GM23338 (cell line): ENCODE results near the gene MBNL1. TPM values are rescaled to one million over a fixed set of nuclear protein-coding genes. Genes with fewer than 3 reads are reported as not detected.

Experiments used
- ATAC-seq: fragments of 200-7000 bp; cut with Tn5 transposase; 3 replicates; pipeline ENCODE4 v1.9.1; 2020
- DNase-seq: peaks from one replicate; pipeline ENCODE4 v3.0.0-alpha.2; 2015; ENCODE audit warnings: low spot score
- H2AFZ ChIP-seq: fragments of 200-600 bp; sonication (generic); 2 replicates; pipeline ENCODE4 v1.8.0; 2016; ENCODE audit warnings: antibody characterized with exemption, mild to moderate bottlenecking, moderate library complexity
- H3F3A ChIP-seq: fragments of 200-600 bp; sonication (generic); replicated peaks from 2 replicates; pipeline ENCODE4 v1.8.0; 2017; ENCODE audit warnings: antibody characterized with exemption, mixed run types, low read depth
- H3K27ac ChIP-seq: fragments of 200-600 bp; sonication (generic); 2 replicates; pipeline ENCODE4 v1.6.1; 2016; ENCODE audit warnings: low read depth
- H3K27me3 ChIP-seq: fragments of 200-600 bp; sonication (generic); 2 replicates; pipeline ENCODE4 v1.8.0; 2016; ENCODE audit warnings: mild to moderate bottlenecking, mixed run types, moderate library complexity; ENCODE audit not compliant: insufficient read depth
- H3K36me3 ChIP-seq: fragments of 200-600 bp; sonication (generic); 2 replicates; pipeline ENCODE4 v1.8.0; 2016; ENCODE audit warnings: mild to moderate bottlenecking; ENCODE audit not compliant: insufficient read depth
- H3K4me1 ChIP-seq: fragments of 200-600 bp; sonication (generic); 2 replicates; pipeline ENCODE4 v1.8.0; 2016; ENCODE audit warnings: mild to moderate bottlenecking, moderate library complexity; ENCODE audit not compliant: insufficient read depth
- H3K4me2 ChIP-seq: fragments of 200-600 bp; sonication (generic); 2 replicates; pipeline ENCODE4 v1.7.1; 2017; ENCODE audit warnings: mixed run types
- H3K4me3 ChIP-seq: fragments of 200-600 bp; sonication (generic); 2 replicates; pipeline ENCODE4 v1.6.1; 2016; ENCODE audit warnings: mixed run types
- H3K79me2 ChIP-seq: fragments of 200-600 bp; sonication (generic); replicated peaks from 2 replicates; pipeline ENCODE4 v1.8.0; 2017; ENCODE audit warnings: mild to moderate bottlenecking; ENCODE audit not compliant: insufficient read depth
- H3K9me2 ChIP-seq: fragments of 200-600 bp; sonication (generic); 2 replicates; pipeline ENCODE4 v1.8.0; 2017; ENCODE audit not compliant: insufficient read depth
- H4K20me1 ChIP-seq: fragments of 200-600 bp; sonication (generic); replicated peaks from 2 replicates; pipeline ENCODE4 v1.8.0; 2017; ENCODE audit warnings: mild to moderate bottlenecking; ENCODE audit not compliant: insufficient read depth
- H3K27ac Mint-ChIP-seq: 2 replicates; pipeline ENCODE4 v1.8.0; 2020; ENCODE audit warnings: inconsistent platforms, mild to moderate bottlenecking, moderate library complexity, mixed read lengths
- H3K27me3 Mint-ChIP-seq: 3 replicates; pipeline ENCODE4 v1.8.0; 2022; ENCODE audit warnings: low read depth, mild to moderate bottlenecking, moderate library complexity, mixed read lengths, inconsistent platforms; ENCODE audit not compliant: insufficient read depth, poor library complexity
- H3K36me3 Mint-ChIP-seq: 3 replicates; pipeline ENCODE4 v1.8.0; 2021; ENCODE audit warnings: low read depth, mild to moderate bottlenecking, inconsistent platforms, moderate library complexity, mixed read lengths
- H3K4me1 Mint-ChIP-seq: 3 replicates; pipeline ENCODE4 v1.8.0; 2020; ENCODE audit warnings: mild to moderate bottlenecking, inconsistent platforms, mixed read lengths
- H3K4me3 Mint-ChIP-seq: 3 replicates; pipeline ENCODE4 v1.8.0; 2021; ENCODE audit warnings: moderate library complexity, mild to moderate bottlenecking, inconsistent platforms, mixed read lengths
- H3K9me3 Mint-ChIP-seq: 3 replicates; pipeline ENCODE4 v1.8.0; 2020; ENCODE audit warnings: moderate library complexity, mild to moderate bottlenecking, inconsistent platforms, mixed read lengths
- CTCF ChIP-seq, 2 experiments: fragments of 200-600 bp in 1 of 2; sonication (generic) in 1 of 2; conservative IDR thresholded peaks; 2 replicates each; pipeline versions ENCODE4 v1.5.1 to v1.6.1; 2016 to 2017; ENCODE audit warnings: antibody characterized with exemption in 2 of 2, low read depth in 2 of 2, mild to moderate bottlenecking in 2 of 2, moderate library complexity in 1 of 2
- ETS1 ChIP-seq: IDR thresholded peaks from 2 replicates; pipeline ENCODE4 v1.6.1; 2016; ENCODE audit warnings: antibody characterized with exemption
- REST ChIP-seq: IDR thresholded peaks from one replicate; pipeline ENCODE4 v1.6.1; 2018; ENCODE audit warnings: antibody characterized with exemption; ENCODE audit not compliant: unreplicated experiment
- ZNF462 ChIP-seq: fragments of 250-450 bp; sonication (Bioruptor Pico); IDR thresholded peaks from 2 replicates; pipeline ENCODE4 v1.5.0; 2020; ENCODE audit warnings: mild to moderate bottlenecking, moderate library complexity
- polyA plus RNA-seq: library from polyadenylated mRNA; unstranded; fragments of >200 nt; fragmentation: Nextera tagmentation; extraction: Ambion mirVana; gene quantifications from 2 replicates; pipeline ENCODE4 v1.2.1, GENCODE V29; 2016
- total RNA-seq: library from RNA; depleted of rRNA; stranded (reverse); fragments of >200 nt; shearing (Covaris generic); gene quantifications from 2 replicates; pipeline ENCODE4 v1.2.3, GENCODE V29; 2014

Gene MBNL1
- total and polyA plus RNA-seq, 2 experiments from 2014 or later, result 9.4 to 23.2 TPM

GRCh38 chr3:152219216-152219615, 49.5 kb upstream of the MBNL1 start:
- Mint-ChIP-seq H3K4me3 (no peak overlapping the region), H3K9me3 (peaks cover 7% of the 10 kb centered on the region), H3K4me1 (no peaks in the 10 kb centered on the region), H3K27me3 (peaks cover 2% of the 10 kb centered on the region), H3K27ac (no peak overlapping the region), H3K36me3 (peaks cover 7% of the 10 kb centered on the region)
- H3K9me2 ChIP-seq, result no peaks in the 10 kb centered on the region
- no peak overlapping the region for H3K4me2 ChIP-seq
- H3F3A ChIP-seq, result no peaks in the 10 kb centered on the region
- H4K20me1 ChIP-seq, result no peaks in the 10 kb centered on the region
- no peak for TF ChIP-seq REST
- no peak for TF ChIP-seq CTCF (conservative IDR thresholded peaks at IDR 0.05; ENCODE audit: low read depth in 2 of 2)
- TF ChIP-seq ETS1, result no peak
- no peak for TF ChIP-seq ZNF462 (CRISPR knock-in tag)
- no peak overlapping the region for H3K27ac ChIP-seq
- no peaks in the 10 kb centered on the region for H3K79me2 ChIP-seq
- no peaks in the 10 kb centered on the region for H3K27me3 ChIP-seq
- no peak for DNase-seq
- H3K4me1 ChIP-seq, result no peaks in the 10 kb centered on the region
- H2AFZ ChIP-seq, result 0 out of 2 replicates have a peak overlapping the region, but pooled peaks have one; percentile 9
- no peaks in the 10 kb centered on the region for H3K36me3 ChIP-seq
- H3K4me3 ChIP-seq, result no peak overlapping the region
- ATAC-seq, result no peak
